Mesothelial cell of epicardium (in vitro differentiated cells): Measurements from ENCODE around the gene PHLDA2. TPM values are rescaled to one million over a fixed set of nuclear protein-coding genes. Genes with fewer than 3 reads are reported as not detected.
A peak's percentile ranks its signal among the peaks of the same experiment; 100 is the strongest.

Experiments
- DNase-seq, 2 experiments: peaks; one replicate each; pipeline ENCODE4 v3.0.0; 2021; ENCODE audit warnings: low spot score in 2 of 2; ENCODE audit not compliant: unreplicated experiment in 2 of 2
- H3K27ac Mint-ChIP-seq: 2 replicates; pipeline ENCODE4 v1.8.0; 2021; ENCODE audit warnings: mixed read lengths
- H3K27me3 Mint-ChIP-seq: 2 replicates; pipeline ENCODE4 v1.8.0; 2021; ENCODE audit warnings: low read depth, mixed read lengths
- H3K36me3 Mint-ChIP-seq: 2 replicates; pipeline ENCODE4 v1.8.0; 2021; ENCODE audit warnings: mixed read lengths
- H3K4me1 Mint-ChIP-seq: 2 replicates; pipeline ENCODE4 v1.8.0; 2021; ENCODE audit warnings: mixed read lengths
- H3K4me3 Mint-ChIP-seq: 2 replicates; pipeline ENCODE4 v1.8.0; 2021; ENCODE audit warnings: mild to moderate bottlenecking, moderate library complexity, mixed read lengths
- H3K9me3 Mint-ChIP-seq: 2 replicates; pipeline ENCODE4 v1.8.0; 2021; ENCODE audit warnings: mixed read lengths
- total RNA-seq: library from RNA; stranded (reverse); gene quantifications from 3 replicates; pipeline ENCODE4 v1.2.1, GENCODE V29; 2021
- TF ChIP-seq, protein P1 (sequence below): fragments of 200-600 bp; sonication (generic); IDR thresholded peaks from one replicate; pipeline ENCODE4 v1.5.0; 2021; ENCODE audit warnings: antibody characterized with exemption; ENCODE audit not compliant: unreplicated experiment

PHLDA2 gene
- total RNA-seq, 1 donor from 2014 or later, result 1.9 TPM

DNA sequence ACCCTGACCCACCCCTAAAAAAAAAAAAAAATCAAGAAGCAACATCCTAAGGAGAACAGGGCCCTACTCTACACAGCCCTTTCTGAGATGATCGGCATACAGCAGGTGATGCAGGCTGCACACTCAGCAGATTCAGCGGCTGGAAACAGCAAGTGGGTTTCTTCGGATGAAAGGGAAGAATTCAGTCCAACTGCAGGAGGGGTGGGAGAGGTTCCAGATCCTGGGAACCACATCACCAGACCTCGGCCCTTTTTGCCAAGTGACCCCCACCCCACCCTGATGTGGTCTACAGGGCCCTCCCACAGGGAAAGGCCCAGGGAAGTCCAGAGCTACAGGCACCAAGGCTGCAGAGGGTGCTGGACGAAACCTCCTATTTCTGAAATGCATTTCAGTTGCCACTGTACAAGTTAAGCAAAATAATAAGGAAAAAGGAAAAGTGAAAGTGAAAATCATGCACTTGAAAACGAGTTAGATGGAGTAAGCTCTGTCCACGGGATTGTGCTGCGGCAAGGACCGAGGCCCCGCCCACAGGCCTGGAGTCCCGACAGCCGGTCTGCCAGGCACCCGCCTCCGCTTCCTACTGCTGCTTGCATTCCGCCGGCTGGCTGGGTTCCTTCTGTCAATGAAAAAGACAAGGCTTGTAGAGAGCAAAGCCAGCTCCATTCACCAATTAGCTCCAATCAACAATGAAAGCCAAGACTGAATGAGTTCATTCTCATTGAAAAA is 16.0 kb upstream of the PHLDA2 start:
- Mint-ChIP-seq H3K27me3 (no peaks in the 10 kb centered on the region), H3K36me3 (peaks cover 15% of the 10 kb centered on the region), H3K4me1 (peaks cover 13% of the 10 kb centered on the region), H3K27ac (peak overlapping the region; percentile 45), H3K9me3 (no peaks in the 10 kb centered on the region), H3K4me3 (no peak overlapping the region)
- TF ChIP-seq, protein P1, sequence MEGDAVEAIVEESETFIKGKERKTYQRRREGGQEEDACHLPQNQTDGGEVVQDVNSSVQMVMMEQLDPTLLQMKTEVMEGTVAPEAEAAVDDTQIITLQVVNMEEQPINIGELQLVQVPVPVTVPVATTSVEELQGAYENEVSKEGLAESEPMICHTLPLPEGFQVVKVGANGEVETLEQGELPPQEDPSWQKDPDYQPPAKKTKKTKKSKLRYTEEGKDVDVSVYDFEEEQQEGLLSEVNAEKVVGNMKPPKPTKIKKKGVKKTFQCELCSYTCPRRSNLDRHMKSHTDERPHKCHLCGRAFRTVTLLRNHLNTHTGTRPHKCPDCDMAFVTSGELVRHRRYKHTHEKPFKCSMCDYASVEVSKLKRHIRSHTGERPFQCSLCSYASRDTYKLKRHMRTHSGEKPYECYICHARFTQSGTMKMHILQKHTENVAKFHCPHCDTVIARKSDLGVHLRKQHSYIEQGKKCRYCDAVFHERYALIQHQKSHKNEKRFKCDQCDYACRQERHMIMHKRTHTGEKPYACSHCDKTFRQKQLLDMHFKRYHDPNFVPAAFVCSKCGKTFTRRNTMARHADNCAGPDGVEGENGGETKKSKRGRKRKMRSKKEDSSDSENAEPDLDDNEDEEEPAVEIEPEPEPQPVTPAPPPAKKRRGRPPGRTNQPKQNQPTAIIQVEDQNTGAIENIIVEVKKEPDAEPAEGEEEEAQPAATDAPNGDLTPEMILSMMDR, result no peak
- DNase-seq, result peak in 1 of 2 experiments; percentile 74

DNA sequence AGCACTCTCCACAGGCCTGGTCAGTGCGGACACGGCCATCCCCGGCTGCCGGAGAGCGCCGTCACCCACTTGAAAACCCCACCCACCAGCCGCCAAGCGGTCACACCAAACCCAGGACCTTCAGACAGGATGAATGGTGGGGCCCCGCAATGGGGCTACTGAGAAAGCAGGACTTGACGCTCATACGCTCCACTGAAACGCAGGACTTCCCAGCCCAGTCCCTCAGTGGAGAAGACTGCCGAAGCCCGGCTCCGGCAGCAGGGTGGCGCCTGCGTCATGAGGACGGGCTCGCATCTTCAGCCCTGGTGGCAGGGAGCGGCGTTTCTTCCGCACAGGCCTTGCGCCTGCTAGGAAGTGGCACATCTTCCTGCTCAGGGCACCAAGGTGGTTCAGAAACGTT is 15.3 kb upstream of the PHLDA2 start:
- H3K36me3 Mint-ChIP-seq, result peaks cover 13% of the 10 kb centered on the region
- peaks cover 13% of the 10 kb centered on the region for H3K4me1 Mint-ChIP-seq
- no peak for DNase-seq
- no peaks in the 10 kb centered on the region for H3K27me3 Mint-ChIP-seq
- peaks cover 4% of the 10 kb centered on the region for H3K9me3 Mint-ChIP-seq
- no peak overlapping the region for H3K4me3 Mint-ChIP-seq
- TF ChIP-seq, protein P1, result no peak
- no peak overlapping the region for H3K27ac Mint-ChIP-seq

DNA sequence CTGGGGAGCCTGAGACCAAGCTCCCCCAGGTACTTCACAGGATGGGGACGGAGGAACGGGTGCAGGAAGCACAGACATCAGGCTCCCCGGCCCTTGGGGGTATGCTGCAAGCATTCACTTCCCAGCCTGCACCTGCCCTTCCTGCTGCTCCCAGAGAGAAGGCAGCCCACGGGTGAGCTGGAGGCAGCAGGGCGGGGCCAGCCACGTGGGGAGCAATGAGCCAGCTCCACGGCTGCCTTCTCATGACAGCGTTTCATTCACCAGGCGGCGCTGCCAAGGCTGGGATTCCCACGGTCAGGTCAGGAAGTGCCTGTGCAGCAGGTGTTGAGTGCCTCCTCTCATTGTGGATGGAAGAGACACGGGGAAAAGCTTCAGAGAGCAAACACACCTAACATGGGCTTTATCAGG is 14.5 kb upstream of the PHLDA2 start:
- H3K27ac Mint-ChIP-seq, result no peak overlapping the region
- no peak for DNase-seq
- H3K4me1 Mint-ChIP-seq, result peaks cover 13% of the 10 kb centered on the region
- H3K36me3 Mint-ChIP-seq, result peaks cover 12% of the 10 kb centered on the region
- no peak overlapping the region for H3K4me3 Mint-ChIP-seq
- TF ChIP-seq, protein P1, result no peak
- H3K27me3 Mint-ChIP-seq, result no peaks in the 10 kb centered on the region
- H3K9me3 Mint-ChIP-seq, result peaks cover 8% of the 10 kb centered on the region

DNA sequence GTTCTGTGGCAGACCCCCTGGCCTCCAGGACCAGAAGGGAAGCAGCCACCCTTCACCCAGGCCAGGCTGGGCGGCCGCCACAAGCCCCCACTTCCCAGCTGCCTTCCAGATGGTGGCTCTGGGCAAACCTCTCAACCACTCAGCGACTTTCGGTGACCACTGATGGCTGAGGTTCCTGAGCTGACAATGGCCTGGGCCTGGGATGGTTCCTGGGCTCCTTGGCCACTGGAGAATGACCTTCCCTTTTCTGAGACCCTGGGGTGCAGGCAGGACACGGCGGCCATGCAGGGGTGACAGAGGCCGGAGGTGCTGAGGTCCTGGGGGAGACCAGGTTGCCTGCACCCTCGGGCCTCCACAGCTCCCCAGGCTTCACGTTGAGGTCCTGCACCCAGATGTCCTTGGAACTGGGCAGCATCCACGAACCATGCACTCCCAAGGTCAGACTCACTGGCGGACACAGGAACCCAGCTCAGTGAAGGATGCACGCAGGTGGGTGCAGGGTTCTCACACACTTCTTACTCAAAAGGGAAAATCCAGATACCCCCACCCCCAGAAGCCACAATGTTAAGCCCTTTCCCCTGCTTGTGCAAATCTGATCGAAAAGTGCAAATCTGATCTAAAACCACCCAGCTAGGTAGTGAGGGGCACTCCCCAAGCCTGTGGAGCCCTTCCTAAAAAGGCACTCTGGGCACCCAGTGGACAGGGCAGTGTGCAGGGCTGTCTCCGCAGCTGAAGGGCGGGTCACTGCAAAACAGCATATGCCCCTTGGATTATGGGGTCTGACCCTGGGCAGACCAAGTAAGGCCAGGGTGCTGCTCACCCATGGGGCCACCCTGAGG is 13.9 kb upstream of the PHLDA2 start:
- H3K27me3 Mint-ChIP-seq, result no peaks in the 10 kb centered on the region
- no peak overlapping the region for H3K27ac Mint-ChIP-seq
- TF ChIP-seq, protein P1, result no peak
- peaks cover 13% of the 10 kb centered on the region for H3K4me1 Mint-ChIP-seq
- H3K9me3 Mint-ChIP-seq, result peaks cover 12% of the 10 kb centered on the region
- H3K36me3 Mint-ChIP-seq, result peaks cover 19% of the 10 kb centered on the region
- no peak overlapping the region for H3K4me3 Mint-ChIP-seq
- no peak for DNase-seq

DNA sequence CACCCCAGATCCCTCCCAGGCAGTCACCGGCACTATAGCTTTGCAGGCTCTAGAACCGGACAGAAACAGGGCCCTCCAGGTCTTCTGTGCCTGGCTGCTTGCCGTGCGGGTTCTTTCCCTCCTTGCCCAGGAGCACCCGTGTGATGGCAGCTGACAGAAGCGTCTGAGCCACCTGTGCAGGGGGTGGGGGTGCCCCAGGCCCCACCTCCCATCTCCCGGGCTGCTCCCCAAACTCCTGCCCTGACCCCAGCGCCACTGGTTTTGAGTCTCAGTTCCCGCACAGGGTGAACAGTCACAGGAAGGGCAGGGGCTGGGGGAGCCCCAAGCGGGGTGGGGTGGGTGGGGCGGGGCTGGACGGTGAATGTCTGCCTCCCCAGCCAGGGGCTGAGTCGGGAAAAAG is 13.2 kb upstream of the PHLDA2 start:
- TF ChIP-seq, protein P1, result no peak

More for the DNA sequence above, 13.2 kb upstream of the PHLDA2 start:
- no peak overlapping the region for H3K27ac Mint-ChIP-seq
- no peak for DNase-seq
- H3K27me3 Mint-ChIP-seq, result no peaks in the 10 kb centered on the region
- no peak overlapping the region for H3K4me3 Mint-ChIP-seq
- H3K4me1 Mint-ChIP-seq, result peaks cover 13% of the 10 kb centered on the region
- peaks cover 18% of the 10 kb centered on the region for H3K9me3 Mint-ChIP-seq
- peaks cover 21% of the 10 kb centered on the region for H3K36me3 Mint-ChIP-seq
